A549 (cell line): ENCODE measurements around the gene NOL9. TPM values are rescaled to one million over a fixed set of nuclear protein-coding genes. Genes with fewer than 3 reads are reported as not detected.

Experiments used
- ATAC-seq, 2 experiments: fragments of 200-7000 bp in 1 of 2; fragments of >200 bp in 1 of 2; cut with Nextera tagmentation in 1 of 2; cut with Tn5 transposase in 1 of 2; 3 replicates each; pipeline versions ENCODE4 v1.8.0 to v1.9.1; 2018 to 2020; ENCODE audit warnings: mild to moderate bottlenecking in 1 of 2, moderate library complexity in 1 of 2
- CTCF ChIA-PET: fragments of 300-600 bp; sonication (Branson Sonifier 250); formaldehyde crosslinking; extraction: SDS; loops from one replicate; lab custom pipeline; 2021; ENCODE audit warnings: antibody characterized with exemption, inconsistent platforms; lab: Yijun Ruan, JAX
- POLR2A ChIA-PET: fragments of 350-600 bp; formaldehyde crosslinking; extraction: SDS; loops from one replicate; lab custom pipeline; 2021; ENCODE audit warnings: antibody characterized with exemption, inconsistent platforms; lab: Yijun Ruan, JAX
- DNase-seq, 2 experiments: peaks; one replicate each; pipeline versions ENCODE4 v3.0.0 to v3.0.0-alpha.2; 2011 to 2016; ENCODE audit warnings: low read depth in 1 of 2, low spot score in 1 of 2
- FAIRE-seq: peaks from 2 replicates; lab custom pipeline; 2011; peaks lifted over from hg19 to GRCh38; lab: Jason Lieb, UNC
- H3K27ac ChIP-seq, 2 experiments: fragments of >200 bp; sonication (Bioruptor Twin); formaldehyde crosslinking; 3 replicates each; pipeline ENCODE4 v1.5.1; 2016 to 2017
- H3K4me1 ChIP-seq: fragments of >200 bp; sonication (Bioruptor Twin); formaldehyde crosslinking; 3 replicates; pipeline ENCODE4 v1.6.1; 2016
- H3K4me2 ChIP-seq: fragments of >200 bp; sonication (Bioruptor Twin); formaldehyde crosslinking; 3 replicates; pipeline ENCODE4 v1.6.1; 2016
- H3K4me3 ChIP-seq: fragments of >200 bp; sonication (Bioruptor Twin); formaldehyde crosslinking; 3 replicates; pipeline ENCODE4 v1.5.1; 2016
- H3K9me3 ChIP-seq: fragments of >200 bp; sonication (Bioruptor Twin); formaldehyde crosslinking; 3 replicates; pipeline ENCODE4 v1.6.1; 2016
- CHD4 ChIP-seq: fragments of 200-600 bp; sonication (generic); IDR thresholded peaks from 2 replicates; pipeline ENCODE4 v1.6.1; 2016; ENCODE audit warnings: antibody characterized with exemption, mild to moderate bottlenecking, borderline replicate concordance
- CTCF ChIP-seq: fragments of >200 bp; sonication (Bioruptor Twin); formaldehyde crosslinking; IDR thresholded peaks from 3 replicates; pipeline ENCODE4 v1.5.1; 2016
- EHF ChIP-seq: fragments of 250-450 bp; sonication (Bioruptor Pico); IDR thresholded peaks from 2 replicates; pipeline ENCODE4 v1.5.0; 2020; ENCODE audit warnings: mild to moderate bottlenecking
- ELK1 ChIP-seq: fragments of 150-350 bp; IDR thresholded peaks from 2 replicates; pipeline ENCODE4 v1.6.1; 2014; ENCODE audit warnings: low read depth, mild to moderate bottlenecking, low read length
- FOSB ChIP-seq: fragments of 250-450 bp; sonication (Bioruptor Pico); IDR thresholded peaks from 2 replicates; pipeline ENCODE4 v1.5.0; 2020; ENCODE audit warnings: mild to moderate bottlenecking, moderate library complexity
- FOSL2 ChIP-seq, 2 experiments: fragments of 450-650 bp in 1 of 2; fragments of >200 bp in 1 of 2; sonication (Bioruptor Twin) in 1 of 2; formaldehyde crosslinking; IDR thresholded peaks; 2 replicates each; pipeline versions ENCODE4 v1.5.0 to v1.6.1; 2016 to 2020; ENCODE audit warnings: mild to moderate bottlenecking in 1 of 2, moderate library complexity in 1 of 2
- HES2 ChIP-seq: fragments of >200 bp; sonication (Bioruptor Twin); formaldehyde crosslinking; IDR thresholded peaks from 2 replicates; pipeline ENCODE4 v1.6.1; 2016
- HEYL ChIP-seq: fragments of 250-450 bp; sonication (Bioruptor Pico); IDR thresholded peaks from 2 replicates; pipeline ENCODE4 v1.8.0; 2021; ENCODE audit warnings: mild to moderate bottlenecking, moderate library complexity
- HOXB13 ChIP-seq: fragments of 250-450 bp; sonication (Bioruptor Pico); IDR thresholded peaks from 2 replicates; pipeline ENCODE4 v1.5.0; 2020; ENCODE audit warnings: low read depth, mild to moderate bottlenecking, moderate library complexity
- JUN ChIP-seq, 2 experiments: fragments of >200 bp; sonication (Bioruptor Twin); formaldehyde crosslinking; IDR thresholded peaks; 2 replicates in 1 of 2; 3 replicates in 1 of 2; pipeline ENCODE4 v1.6.1; 2016 to 2017
- KDM5A ChIP-seq: fragments of 200-600 bp; sonication (generic); IDR thresholded peaks from 2 replicates; pipeline ENCODE4 v1.6.1; 2016; ENCODE audit warnings: antibody characterized with exemption, mild to moderate bottlenecking
- MAX ChIP-seq: IDR thresholded peaks from 2 replicates; pipeline ENCODE4 v1.6.1; 2012
- NFE2L2 ChIP-seq: fragments of 150-350 bp; conservative IDR thresholded peaks from 2 replicates; pipeline ENCODE4 v1.6.1; 2014; ENCODE audit warnings: low read length
- NPAS2 ChIP-seq: fragments of 250-450 bp; sonication (Bioruptor Pico); IDR thresholded peaks from 2 replicates; pipeline ENCODE4 v1.8.0; 2022; ENCODE audit warnings: mild to moderate bottlenecking, moderate library complexity, borderline replicate concordance
- PHF8 ChIP-seq: fragments of 200-600 bp; sonication (generic); IDR thresholded peaks from 2 replicates; pipeline ENCODE4 v1.6.1; 2016; ENCODE audit warnings: low read depth, mild to moderate bottlenecking, antibody characterized with exemption, moderate library complexity, borderline replicate concordance
- POLR2A ChIP-seq: IDR thresholded peaks from 2 replicates; pipeline ENCODE4 v1.6.1; 2012; ENCODE audit warnings: mild to moderate bottlenecking, low read length
- WGBS: methylation state at CpG from one replicate; pipeline ENCODE4 v1.1.6; 2017; ENCODE audit errors: missing lambda C conversion rate; 5-methylcytosine and 5-hydroxymethylcytosine counted together
- polyA plus RNA-seq, 4 experiments: library from polyadenylated mRNA; depleted of rRNA in 3 of 4; stranded (reverse); fragments of >200 nt; fragmentation: RNase III in 1 of 4; extraction: RNeasy Plus Mini Kit Qiagen cat#74134 plus additional on column Dnase treatment in 1 of 4; gene quantifications; 2 replicates in 3 of 4; 3 replicates in 1 of 4; pipeline ENCODE4 v1.2.3, GENCODE V29; 2011 to 2017
- TF ChIP-seq, protein P1 (sequence below): IDR thresholded peaks from 2 replicates; pipeline ENCODE4 v1.6.1; 2012
- TF ChIP-seq, protein P2 (sequence below): fragments of >200 bp; sonication (Bioruptor Twin); formaldehyde crosslinking; IDR thresholded peaks from 3 replicates; pipeline ENCODE4 v1.6.1; 2016
- TF ChIP-seq, protein P3 (sequence below): fragments of 250-450 bp; sonication (Bioruptor Pico); IDR thresholded peaks from 2 replicates; pipeline ENCODE4 v1.5.0; 2020; ENCODE audit warnings: low read depth, mild to moderate bottlenecking, moderate library complexity
- TF ChIP-seq, protein P4 (sequence below): fragments of 200-600 bp; sonication (generic); IDR thresholded peaks from 2 replicates; pipeline ENCODE4 v1.6.1; 2016; ENCODE audit warnings: antibody characterized with exemption, mild to moderate bottlenecking, moderate library complexity

Gene NOL9
- polyA plus RNA-seq, 2 of the 4 experiments (the other 2 are of a cell fraction): 4.4 to 19.3 TPM

DNA sequence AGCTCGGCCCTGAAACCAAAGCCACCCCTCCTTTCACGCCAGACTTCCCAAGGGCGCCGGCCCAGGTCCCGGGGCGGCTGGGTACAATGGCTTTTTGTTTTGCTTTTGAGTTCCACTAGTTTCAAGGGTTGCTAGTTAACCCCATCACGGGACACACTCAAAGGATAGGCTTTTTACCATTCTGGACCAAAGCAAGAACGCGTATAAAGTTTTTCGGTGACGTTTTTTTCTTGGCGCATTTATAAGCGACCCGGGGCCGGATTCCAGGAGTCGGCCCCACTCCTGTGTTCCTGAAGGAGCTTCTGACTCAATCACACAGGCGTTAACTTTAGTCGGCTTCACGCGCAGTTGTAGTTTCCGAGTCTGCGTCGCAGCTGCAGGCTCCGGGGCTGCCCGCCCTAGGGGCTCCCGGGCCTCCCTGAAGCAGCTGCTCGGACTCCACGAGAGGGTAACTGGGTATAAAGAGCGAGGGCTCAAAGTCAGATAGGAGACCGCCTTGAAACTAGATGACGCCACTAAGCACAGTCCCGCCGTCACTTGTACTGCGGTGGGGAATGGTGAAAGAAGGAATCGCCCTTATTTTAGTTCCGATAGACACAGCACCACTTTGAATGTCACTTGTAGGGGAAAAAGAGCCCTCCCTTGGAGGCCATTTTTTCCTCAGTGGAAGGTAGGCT, 49.1 kb upstream of the NOL9 start:
- ATAC-seq (peak; percentile 10 to 20; a peak in 3 of 6 replicates), DNase-seq (peak in 1 of 2 experiments; percentile 18), FAIRE-seq (no peak)
- Histone ChIP-seq H3K27ac (peak overlapping the region; percentile 73 to 93), H3K9me3 (no peaks in the 10 kb centered on the region), H3K4me1 (peaks cover 13% of the 10 kb centered on the region; the same call in 2 of the 3 replicates), H3K4me2 (peak overlapping the region; percentile 90), H3K4me3 (peak overlapping the region; percentile 72)
- CTCF ChIA-PET: interaction anchor here (1.7 kb wide), 1 partner anchor 9 kb away, joined by 5 read pairs; no protein-coding TSS in a partner anchor
- no peak for TF ChIP-seq HOXB13
- no peak for TF ChIP-seq HEYL
- TF ChIP-seq KDM5A: no peak
- no peak for TF ChIP-seq NFE2L2
- TF ChIP-seq ELK1: no peak
- TF ChIP-seq, protein P1, sequence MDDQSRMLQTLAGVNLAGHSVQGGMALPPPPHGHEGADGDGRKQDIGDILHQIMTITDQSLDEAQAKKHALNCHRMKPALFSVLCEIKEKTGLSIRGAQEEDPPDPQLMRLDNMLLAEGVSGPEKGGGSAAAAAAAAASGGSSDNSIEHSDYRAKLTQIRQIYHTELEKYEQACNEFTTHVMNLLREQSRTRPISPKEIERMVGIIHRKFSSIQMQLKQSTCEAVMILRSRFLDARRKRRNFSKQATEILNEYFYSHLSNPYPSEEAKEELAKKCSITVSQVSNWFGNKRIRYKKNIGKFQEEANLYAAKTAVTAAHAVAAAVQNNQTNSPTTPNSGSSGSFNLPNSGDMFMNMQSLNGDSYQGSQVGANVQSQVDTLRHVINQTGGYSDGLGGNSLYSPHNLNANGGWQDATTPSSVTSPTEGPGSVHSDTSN: no peak
- no peak for TF ChIP-seq EHF (CRISPR knock-in tag)
- no peak for TF ChIP-seq CTCF
- TF ChIP-seq NPAS2: no peak
- POLR2A ChIA-PET: no interaction called here
- 60% methylated on average over 34 of the region's 36 CpGs for WGBS

DNA sequence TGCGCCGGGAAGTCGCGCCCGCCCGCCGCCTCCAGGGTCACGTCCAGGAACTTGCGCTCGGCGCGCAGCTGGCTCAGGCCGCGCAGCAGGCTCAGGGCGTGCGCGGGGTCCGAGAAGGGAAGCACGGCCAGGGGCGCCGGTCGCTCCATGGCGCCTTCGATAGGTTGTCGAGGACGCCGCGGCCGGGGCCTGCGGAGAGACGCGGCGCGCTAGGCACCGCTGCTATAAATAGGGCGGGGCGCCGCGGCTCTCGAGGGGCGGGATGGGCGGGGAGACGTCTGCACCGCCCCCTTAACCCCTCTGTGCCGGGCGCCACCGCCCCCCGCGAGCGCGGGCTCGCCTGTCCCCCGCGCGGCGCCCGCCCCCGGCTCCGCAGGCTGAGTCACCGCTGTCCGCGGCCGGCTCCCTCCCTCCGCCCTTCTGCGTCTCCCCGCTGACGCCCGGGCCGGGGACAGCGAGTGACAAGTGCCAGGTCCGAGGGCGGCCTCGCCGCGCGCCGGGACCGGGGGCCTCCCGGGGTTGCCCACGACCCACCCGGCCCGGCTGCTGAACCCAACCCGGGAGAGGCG, 48.4 kb upstream of the NOL9 start, which contains the start of gene KLHL21:
KLHL21 (minus strand) TSS at position 201 of the 569 bp plus-strand sequence; CDS start at position 149, 52 bp downstream.
- CTCF ChIA-PET: interaction anchor here (1.0 to 1.3 kb wide), 5 partner anchors 12 to 50 kb away, joined by 3 to 4 read pairs (median 3); no protein-coding TSS in a partner anchor
- WGBS: 4% methylated on average over 14 of the region's 84 CpGs
- TF ChIP-seq CHD4 (no peak), PHF8 (0 out of 2 replicates have a peak, but pooled peaks have one; percentile 54), POLR2A (peak; percentile 96), HES2 (no peak), MAX (no peak; the same call in 1 of the 2 replicates), FOSB (CRISPR knock-in tag) (no peak), CTCF (no peak), FOSL2 (IDR thresholded peaks at IDR 0.05) (no peak), FOSL2 (CRISPR knock-in tag; IDR thresholded peaks at IDR 0.05) (peak; percentile 78), NFE2L2 (no peak), JUN (IDR thresholded peaks at IDR 0.05) (peak; percentile 77 to 87; a peak in 4 of 5 replicates)
- TF ChIP-seq, protein P2, sequence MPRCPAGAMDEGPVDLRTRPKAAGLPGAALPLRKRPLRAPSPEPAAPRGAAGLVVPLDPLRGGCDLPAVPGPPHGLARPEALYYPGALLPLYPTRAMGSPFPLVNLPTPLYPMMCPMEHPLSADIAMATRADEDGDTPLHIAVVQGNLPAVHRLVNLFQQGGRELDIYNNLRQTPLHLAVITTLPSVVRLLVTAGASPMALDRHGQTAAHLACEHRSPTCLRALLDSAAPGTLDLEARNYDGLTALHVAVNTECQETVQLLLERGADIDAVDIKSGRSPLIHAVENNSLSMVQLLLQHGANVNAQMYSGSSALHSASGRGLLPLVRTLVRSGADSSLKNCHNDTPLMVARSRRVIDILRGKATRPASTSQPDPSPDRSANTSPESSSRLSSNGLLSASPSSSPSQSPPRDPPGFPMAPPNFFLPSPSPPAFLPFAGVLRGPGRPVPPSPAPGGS: peak; percentile 93
- TF ChIP-seq, protein P3, sequence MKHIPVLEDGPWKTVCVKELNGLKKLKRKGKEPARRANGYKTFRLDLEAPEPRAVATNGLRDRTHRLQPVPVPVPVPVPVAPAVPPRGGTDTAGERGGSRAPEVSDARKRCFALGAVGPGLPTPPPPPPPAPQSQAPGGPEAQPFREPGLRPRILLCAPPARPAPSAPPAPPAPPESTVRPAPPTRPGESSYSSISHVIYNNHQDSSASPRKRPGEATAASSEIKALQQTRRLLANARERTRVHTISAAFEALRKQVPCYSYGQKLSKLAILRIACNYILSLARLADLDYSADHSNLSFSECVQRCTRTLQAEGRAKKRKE: no peak
- TF ChIP-seq, protein P4, sequence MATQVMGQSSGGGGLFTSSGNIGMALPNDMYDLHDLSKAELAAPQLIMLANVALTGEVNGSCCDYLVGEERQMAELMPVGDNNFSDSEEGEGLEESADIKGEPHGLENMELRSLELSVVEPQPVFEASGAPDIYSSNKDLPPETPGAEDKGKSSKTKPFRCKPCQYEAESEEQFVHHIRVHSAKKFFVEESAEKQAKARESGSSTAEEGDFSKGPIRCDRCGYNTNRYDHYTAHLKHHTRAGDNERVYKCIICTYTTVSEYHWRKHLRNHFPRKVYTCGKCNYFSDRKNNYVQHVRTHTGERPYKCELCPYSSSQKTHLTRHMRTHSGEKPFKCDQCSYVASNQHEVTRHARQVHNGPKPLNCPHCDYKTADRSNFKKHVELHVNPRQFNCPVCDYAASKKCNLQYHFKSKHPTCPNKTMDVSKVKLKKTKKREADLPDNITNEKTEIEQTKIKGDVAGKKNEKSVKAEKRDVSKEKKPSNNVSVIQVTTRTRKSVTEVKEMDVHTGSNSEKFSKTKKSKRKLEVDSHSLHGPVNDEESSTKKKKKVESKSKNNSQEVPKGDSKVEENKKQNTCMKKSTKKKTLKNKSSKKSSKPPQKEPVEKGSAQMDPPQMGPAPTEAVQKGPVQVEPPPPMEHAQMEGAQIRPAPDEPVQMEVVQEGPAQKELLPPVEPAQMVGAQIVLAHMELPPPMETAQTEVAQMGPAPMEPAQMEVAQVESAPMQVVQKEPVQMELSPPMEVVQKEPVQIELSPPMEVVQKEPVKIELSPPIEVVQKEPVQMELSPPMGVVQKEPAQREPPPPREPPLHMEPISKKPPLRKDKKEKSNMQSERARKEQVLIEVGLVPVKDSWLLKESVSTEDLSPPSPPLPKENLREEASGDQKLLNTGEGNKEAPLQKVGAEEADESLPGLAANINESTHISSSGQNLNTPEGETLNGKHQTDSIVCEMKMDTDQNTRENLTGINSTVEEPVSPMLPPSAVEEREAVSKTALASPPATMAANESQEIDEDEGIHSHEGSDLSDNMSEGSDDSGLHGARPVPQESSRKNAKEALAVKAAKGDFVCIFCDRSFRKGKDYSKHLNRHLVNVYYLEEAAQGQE: peak; percentile 33; the same call in 1 of the 2 replicates

More for the DNA sequence above, 48.4 kb upstream of the NOL9 start, which contains the start of gene KLHL21:
- Histone ChIP-seq H3K27ac (peak within 1 kb of the TSS; percentile 81 to 93), H3K9me3 (no peaks in the 10 kb centered on the region), H3K4me2 (peak within 1 kb of the TSS; percentile 90), H3K4me3 (peak within 1 kb of the TSS; percentile 72), H3K4me1 (peaks cover 13% of the 10 kb centered on the region; the same call in 2 of the 3 replicates)
- POLR2A ChIA-PET: interaction anchor here (1.2 kb wide), 1 partner anchor 23 kb away, joined by 6 read pairs; the partner anchor contains the start of gene ZBTB48
- DNase-seq: peak; percentile 66 to 74
- ATAC-seq: peak; percentile 77 to 80
- no peak for FAIRE-seq
